Epithelial cell of esophagus (primary cell): Measurements from ENCODE around the gene CRELD1.

Experiments used
- DNase-seq: peaks from one replicate; pipeline ENCODE4 v3.0.0; 2010; ENCODE audit warnings: low read depth
- H3K4me3 ChIP-seq: 2 replicates; pipeline ENCODE4 v1.5.1; 2011; ENCODE audit warnings: mild to moderate bottlenecking, low read length, control low read depth
- CTCF ChIP-seq: IDR thresholded peaks from 2 replicates; pipeline ENCODE4 v1.5.1; 2011; ENCODE audit warnings: low read depth, mild to moderate bottlenecking, low read length, control low read depth, inconsistent platforms; ENCODE audit not compliant: insufficient read depth; ENCODE audit errors: missing control alignments

Gene CRELD1

DNA sequence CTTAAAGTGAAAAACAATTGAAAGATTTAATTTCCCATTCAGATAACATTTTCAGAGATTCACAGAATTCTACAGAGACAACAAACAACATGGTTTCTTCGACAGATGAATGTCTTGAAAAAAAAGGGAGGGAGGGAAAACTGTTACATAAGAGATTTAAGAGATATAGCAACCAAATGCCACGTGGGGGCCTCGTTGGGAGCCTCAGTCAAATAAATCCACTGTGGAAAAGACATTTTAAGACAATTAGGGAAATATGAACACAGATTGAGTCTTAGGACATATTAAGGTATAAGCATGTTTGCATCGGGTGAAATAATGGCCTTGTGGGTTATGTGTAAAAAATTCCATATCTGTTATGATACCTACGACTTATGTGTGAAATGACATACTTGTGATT lies 23.6 kb downstream of the CRELD1 start:
- no peak for DNase-seq
- H3K4me3 ChIP-seq = no peak overlapping the region
- TF ChIP-seq CTCF = no peak

- H3K4me3 ChIP-seq = no peak overlapping the region
- no peak for DNase-seq
- no peak for TF ChIP-seq CTCF
Measured at GRCh38 chr3:9965200-9965875, 31.7 kb downstream of the CRELD1 start.

GRCh38 chr3:9966841-9967240 lies 33.2 kb downstream of the CRELD1 start:
- no peak for DNase-seq
- no peak overlapping the region for H3K4me3 ChIP-seq
- TF ChIP-seq CTCF = no peak

DNA sequence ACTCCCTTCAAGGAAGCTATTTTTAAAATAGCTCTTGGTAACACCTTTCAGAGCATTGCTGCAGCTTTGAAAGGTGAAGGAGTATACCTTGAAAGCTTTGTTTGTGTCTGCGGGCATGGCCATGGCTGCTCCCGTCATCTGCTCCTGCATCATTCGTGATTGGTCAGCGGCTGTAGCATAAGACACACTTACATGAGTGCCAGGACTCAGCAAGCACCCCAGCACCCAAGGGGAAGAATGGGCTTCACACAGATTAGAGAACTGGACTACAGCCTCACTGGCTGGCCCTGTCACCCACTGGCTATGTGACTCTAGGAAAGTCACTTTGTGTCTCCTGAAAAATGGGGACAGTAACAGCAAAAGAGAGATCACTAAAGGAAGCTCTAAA lies 36.0 kb downstream of the CRELD1 start:
- TF ChIP-seq CTCF = no peak
- no peak for DNase-seq
- H3K4me3 ChIP-seq = no peak overlapping the region

GRCh38 chr3:9970020-9970652 lies 36.5 kb downstream of the CRELD1 start:
- peak; percentile 77 for DNase-seq
- TF ChIP-seq CTCF = no peak
- no peak overlapping the region for H3K4me3 ChIP-seq

- DNase-seq = peak; percentile 98
- no peak for TF ChIP-seq CTCF
- H3K4me3 ChIP-seq = no peak overlapping the region
Measured at GRCh38 chr3:9976721-9977709, 43.4 kb downstream of the CRELD1 start.
